Aorta (tissue), 5 donors: ENCODE data around the gene CHST3. TPM values are rescaled to one million over a fixed set of nuclear protein-coding genes. Genes with fewer than 3 reads are reported as not detected.
A peak's percentile ranks its signal among the peaks of the same experiment; 100 is the strongest.

Source experiments
- ATAC-seq: fragments of 200-7000 bp; cut with Tn5 transposase; one replicate; pipeline ENCODE4 v1.9.1; 2022; ENCODE audit warnings: moderate library complexity; ENCODE audit not compliant: low FRiP score
- DNase-seq, 2 donors: peaks; one replicate each; pipeline ENCODE4 v3.0.0-alpha.2; 2020
- H3K27ac ChIP-seq, 2 donors: one replicate each; pipeline ENCODE4 v1.5.1; 2013; ENCODE audit warnings: low read length in 2 of 2, mild to moderate bottlenecking in 2 of 2, moderate library complexity in 2 of 2, control low read depth in 1 of 2, inconsistent platforms in 1 of 2, low read depth in 1 of 2
- H3K27me3 ChIP-seq, 2 donors: one replicate each; pipeline ENCODE4 v1.6.1; 2013; ENCODE audit warnings: control low read depth in 1 of 2, low read length in 1 of 2, mild to moderate bottlenecking in 1 of 2, moderate library complexity in 1 of 2; ENCODE audit not compliant: insufficient read depth in 2 of 2, control insufficient read depth in 1 of 2
- H3K36me3 ChIP-seq, 2 donors: one replicate each; pipeline ENCODE4 v1.6.1; 2013; ENCODE audit warnings: control low read depth in 1 of 2, low read length in 1 of 2, mild to moderate bottlenecking in 1 of 2; ENCODE audit not compliant: insufficient read depth in 2 of 2, control insufficient read depth in 1 of 2
- H3K4me1 ChIP-seq, 2 donors: one replicate each; pipeline ENCODE4 v1.6.1; 2013; ENCODE audit warnings: low read length in 2 of 2, control low read depth in 1 of 2, mild to moderate bottlenecking in 1 of 2, moderate library complexity in 1 of 2; ENCODE audit not compliant: insufficient read depth in 2 of 2, control insufficient read depth in 1 of 2
- H3K4me3 ChIP-seq, 2 donors: one replicate each; pipeline ENCODE4 v1.5.1; 2013; ENCODE audit warnings: low read length in 2 of 2, control low read depth in 1 of 2, mild to moderate bottlenecking in 1 of 2
- H3K9me3 ChIP-seq: one replicate; pipeline ENCODE4 v1.6.1; 2013; ENCODE audit warnings: mild to moderate bottlenecking, low read length; ENCODE audit not compliant: control insufficient read depth
- WGBS, 2 donors: extraction: QIAGEN DNeasy Blood & Tissue Kit; methylation state at CpG; one replicate each; pipeline ENCODE4 v1.1.7; 2013; 5-methylcytosine and 5-hydroxymethylcytosine counted together
- intact Hi-C, 2 donors: fragments of 100-400 bp; cut with DNase I; formaldehyde crosslinking; loops; one replicate each; pipeline versions ENCODE4 v1.14.2 to v1.15.0; 2022
- polyA plus RNA-seq, 2 donors: library from polyadenylated mRNA; stranded (reverse); fragments of 200-250 nt; gene quantifications; one replicate each; pipeline ENCODE4 v1.2.3, GENCODE V29; 2013
- total RNA-seq, 2 donors: library from RNA; stranded (reverse); fragmentation: NEBNext Ultra II Directional; extraction: Animal tissue kit (Norgen Biotek cat#: 25700); gene quantifications; one replicate each; pipeline ENCODE4 v1.2.1, GENCODE V29; 2021
- donor health status: healthy with polysubstance abuse.
- donor health status: Bipolar disorder and iron deficiency.
- donor health status: DM: no; HTN: no; CAD: no.
- donor health status: DM: no; HTN: no; CAD: no.
- donor health status: DM: yes; HTN: yes; CAD: no.

CHST3 gene
- total and polyA plus RNA-seq, 4 donors = 4.1 to 47.9 (median 19.6) TPM

GRCh38 chr10:71989661-71990454, 25.7 kb downstream of the CHST3 start:
- H3K36me3 ChIP-seq = no peaks in the 10 kb centered on the region
- H3K27me3 ChIP-seq = no peaks in the 10 kb centered on the region
- DNase-seq = no peak
- H3K4me3 ChIP-seq = no peak overlapping the region
- no peak for ATAC-seq
- H3K4me1 ChIP-seq = peaks cover 0 to 5% of the 10 kb centered on the region in 2 donors
- no peaks in the 10 kb centered on the region for H3K9me3 ChIP-seq
- intact Hi-C loops = no loop called here
- 65 to 75% methylated on average over 6 of the region's 6 CpGs for WGBS, 2 donors
- no peak overlapping the region for H3K27ac ChIP-seq

GRCh38 chr10:71990706-71991269, 26.6 kb downstream of the CHST3 start:
- no peak overlapping the region for H3K27ac ChIP-seq
- H3K4me1 ChIP-seq = no peaks in the 10 kb centered on the region

GRCh38 chr10:71995449-71995848, 31.3 kb downstream of the CHST3 start:
- WGBS, 2 donors = 85 to 93% methylated on average over 3 of the region's 3 CpGs
- no peak for ATAC-seq
- intact Hi-C loops = no loop called here
- H3K4me1 ChIP-seq = peaks cover 2 to 17% of the 10 kb centered on the region in 2 donors
- no peak for DNase-seq
- no peaks in the 10 kb centered on the region for H3K27me3 ChIP-seq
- H3K27ac ChIP-seq = peak overlapping the region in 1 of 2 donors; percentile 25
- H3K9me3 ChIP-seq = no peaks in the 10 kb centered on the region
- no peaks in the 10 kb centered on the region for H3K36me3 ChIP-seq
- no peak overlapping the region for H3K4me3 ChIP-seq

More at GRCh38 chr10:71990706-71991269, 26.6 kb downstream of the CHST3 start:
- Histone ChIP-seq H3K9me3 (no peaks in the 10 kb centered on the region), H3K36me3 (no peaks in the 10 kb centered on the region), H3K4me3 (no peak overlapping the region), H3K27me3 (no peaks in the 10 kb centered on the region)
- ATAC-seq = no peak
- DNase-seq = peak in 1 of 2 donors; percentile 47
- 48 to 64% methylated on average over 7 of the region's 7 CpGs for WGBS, 2 donors
- intact Hi-C loops = no loop called here

- DNase-seq (no peak), ATAC-seq (no peak)
- Histone ChIP-seq H3K9me3 (no peaks in the 10 kb centered on the region), H3K4me1 (peaks cover 2 to 17% of the 10 kb centered on the region in 2 donors), H3K36me3 (no peaks in the 10 kb centered on the region), H3K27me3 (no peaks in the 10 kb centered on the region), H3K27ac (no peak overlapping the region), H3K4me3 (no peak overlapping the region)
- WGBS, 2 donors = 20 to 24% methylated on average over 6 of the region's 6 CpGs
- intact Hi-C loops = no loop called here
Observed at GRCh38 chr10:71995887-71996575, 31.8 kb downstream of the CHST3 start.

- peaks cover 2 to 17% of the 10 kb centered on the region in 2 donors for H3K4me1 ChIP-seq
- DNase-seq (no peak), ATAC-seq (no peak)
- no peaks in the 10 kb centered on the region for H3K27me3 ChIP-seq
- no peak overlapping the region for H3K4me3 ChIP-seq
- intact Hi-C loops = no loop called here
- no peaks in the 10 kb centered on the region for H3K9me3 ChIP-seq
- whole genome bisulfite sequencing, 2 donors = 78% methylated on average over 13 of the region's 13 CpGs
- no peaks in the 10 kb centered on the region for H3K36me3 ChIP-seq
- H3K27ac ChIP-seq = no peak overlapping the region
Observed at GRCh38 chr10:71996592-71997371, 32.6 kb downstream of the CHST3 start.

GRCh38 chr10:71998119-71998839, 34.1 kb downstream of the CHST3 start:
- Histone ChIP-seq H3K9me3 (no peaks in the 10 kb centered on the region), H3K4me3 (no peak overlapping the region), H3K27me3 (no peaks in the 10 kb centered on the region), H3K4me1 (peaks cover 2 to 17% of the 10 kb centered on the region in 2 donors), H3K27ac (peak overlapping the region in 1 of 2 donors; percentile 23), H3K36me3 (no peaks in the 10 kb centered on the region)
- intact Hi-C loops = loop anchor here in 1 of 2 donors (2.0 kb wide), 1 partner anchor 33 kb away; the partner anchor contains the start of gene CHST3
- no peak for DNase-seq
- WGBS, 2 donors = 19 to 23% methylated on average over 14 of the region's 14 CpGs
- ATAC-seq = no peak

- DNase-seq (peak in 1 of 2 donors; percentile 65), ATAC-seq (peak; percentile 68)
- Histone ChIP-seq H3K27me3 (no peaks in the 10 kb centered on the region), H3K27ac (peak overlapping the region; percentile 29 to 53), H3K4me1 (peaks cover 2 to 17% of the 10 kb centered on the region in 2 donors), H3K9me3 (no peaks in the 10 kb centered on the region), H3K4me3 (no peak overlapping the region), H3K36me3 (no peaks in the 10 kb centered on the region)
- 2 to 6% methylated on average over 5 of the region's 5 CpGs for WGBS, 2 donors
- intact Hi-C loops = loop anchor here in 1 of 2 donors (2.0 kb wide), 1 partner anchor 34 kb away; the partner anchor contains the start of gene CHST3
Observed at GRCh38 chr10:71998840-71999194, 34.6 kb downstream of the CHST3 start.
